ENCODE measurements around the gene SAMD4A. TPM values are rescaled to one million over a fixed set of nuclear protein-coding genes. Genes with fewer than 3 reads are reported as not detected.

SAMD4A gene
- total and polyA plus RNA-seq, 8 donors: 4.5 to 40.5 (median 8.0) TPM

DNA sequence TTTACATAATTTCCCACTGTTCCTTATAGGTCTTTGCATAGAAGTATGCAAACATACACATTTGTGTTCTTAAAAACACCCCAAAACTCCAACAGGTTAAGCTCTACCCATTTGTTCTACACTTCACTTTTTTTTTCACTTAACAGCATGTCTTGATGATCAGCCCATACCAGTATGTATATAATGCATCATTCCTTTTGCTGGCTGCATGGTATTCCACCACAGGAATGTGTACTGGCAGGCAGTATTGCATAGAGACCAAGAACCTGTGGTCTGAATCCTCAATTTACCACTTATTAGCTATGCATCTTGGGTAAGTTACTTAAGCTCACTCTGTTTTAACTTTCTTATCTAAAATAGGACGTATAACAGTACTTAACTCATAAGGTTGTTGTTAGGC, 65.5 kb downstream of the SAMD4A start:
- ATAC-seq (no peak), DNase-seq (no peak)
- TF ChIP-seq, protein P1, sequence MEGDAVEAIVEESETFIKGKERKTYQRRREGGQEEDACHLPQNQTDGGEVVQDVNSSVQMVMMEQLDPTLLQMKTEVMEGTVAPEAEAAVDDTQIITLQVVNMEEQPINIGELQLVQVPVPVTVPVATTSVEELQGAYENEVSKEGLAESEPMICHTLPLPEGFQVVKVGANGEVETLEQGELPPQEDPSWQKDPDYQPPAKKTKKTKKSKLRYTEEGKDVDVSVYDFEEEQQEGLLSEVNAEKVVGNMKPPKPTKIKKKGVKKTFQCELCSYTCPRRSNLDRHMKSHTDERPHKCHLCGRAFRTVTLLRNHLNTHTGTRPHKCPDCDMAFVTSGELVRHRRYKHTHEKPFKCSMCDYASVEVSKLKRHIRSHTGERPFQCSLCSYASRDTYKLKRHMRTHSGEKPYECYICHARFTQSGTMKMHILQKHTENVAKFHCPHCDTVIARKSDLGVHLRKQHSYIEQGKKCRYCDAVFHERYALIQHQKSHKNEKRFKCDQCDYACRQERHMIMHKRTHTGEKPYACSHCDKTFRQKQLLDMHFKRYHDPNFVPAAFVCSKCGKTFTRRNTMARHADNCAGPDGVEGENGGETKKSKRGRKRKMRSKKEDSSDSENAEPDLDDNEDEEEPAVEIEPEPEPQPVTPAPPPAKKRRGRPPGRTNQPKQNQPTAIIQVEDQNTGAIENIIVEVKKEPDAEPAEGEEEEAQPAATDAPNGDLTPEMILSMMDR (IDR thresholded peaks at IDR 0.05): no peak
- no peak overlapping the region for H3K4me3 ChIP-seq
- no peaks in the 10 kb centered on the region for H3K27me3 ChIP-seq
- peaks cover 7 to 20% of the 10 kb centered on the region in 2 donors for H3K4me1 ChIP-seq
- no peaks in the 10 kb centered on the region for H3K36me3 ChIP-seq
- no peaks in the 10 kb centered on the region for H3K9me3 ChIP-seq
- intact Hi-C loops (cut with DNase I): loop anchor here in 1 of 2 donors (10.0 kb wide), 1 partner anchor 58 kb away; no protein-coding TSS in a partner anchor
- no peak overlapping the region for H3K27ac ChIP-seq

GRCh38 chr14:54633076-54633475, 66.1 kb downstream of the SAMD4A start:
- TF ChIP-seq, protein P1 (IDR thresholded peaks at IDR 0.05): no peak
- H3K9me3 ChIP-seq: no peaks in the 10 kb centered on the region
- H3K4me1 ChIP-seq: peaks cover 6 to 15% of the 10 kb centered on the region in 2 donors
- no peak for ATAC-seq
- no peaks in the 10 kb centered on the region for H3K27me3 ChIP-seq
- H3K4me3 ChIP-seq: no peak overlapping the region
- intact Hi-C loops (cut with DNase I): loop anchor here in 1 of 2 donors (10.0 kb wide), 1 partner anchor 58 kb away; no protein-coding TSS in a partner anchor
- DNase-seq: no peak
- H3K36me3 ChIP-seq: no peaks in the 10 kb centered on the region
- no peak overlapping the region for H3K27ac ChIP-seq

DNA sequence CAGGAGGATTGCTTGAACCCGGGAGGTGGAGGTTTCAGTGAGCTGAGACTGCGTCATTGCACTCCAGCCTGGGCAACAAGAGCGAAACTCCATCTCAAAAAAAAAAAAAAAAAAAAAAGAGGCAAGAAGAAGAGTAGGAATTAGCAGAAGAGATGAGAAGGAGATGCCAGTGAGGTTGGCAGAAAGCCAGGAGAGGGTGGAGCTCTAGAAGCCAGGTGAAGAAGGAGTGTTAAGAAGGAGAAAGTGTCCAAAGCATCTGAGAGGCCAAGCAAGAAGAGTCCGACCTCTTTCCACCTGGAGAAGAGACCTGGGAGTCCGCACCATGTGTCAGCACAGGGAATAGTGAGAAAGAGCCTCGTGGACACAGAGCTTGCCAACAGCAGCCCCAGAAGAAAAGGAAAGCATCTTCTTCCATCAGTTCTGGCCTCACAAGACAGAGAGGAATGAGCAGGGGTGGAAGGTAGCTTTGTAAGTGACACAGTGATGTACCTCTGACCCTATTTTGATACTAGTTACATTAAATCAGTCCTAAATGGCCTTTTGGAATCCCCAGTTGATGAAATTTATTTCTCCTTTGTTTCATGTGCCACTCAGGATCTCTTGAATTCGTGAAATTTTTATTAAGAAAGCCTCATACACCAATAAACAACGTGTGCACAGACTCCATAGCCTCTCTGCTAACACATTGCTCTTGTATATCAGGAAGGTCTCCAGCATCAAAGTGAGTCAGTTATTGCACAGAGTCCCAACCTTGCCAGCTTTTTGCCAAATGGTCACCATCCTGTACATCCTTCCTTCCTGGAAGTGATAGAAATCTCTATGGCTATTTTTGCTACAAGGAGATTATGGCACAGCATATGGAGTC, 70.6 kb downstream of the SAMD4A start:
- intact Hi-C loops (cut with DNase I): loop anchor here in 1 of 2 donors (10.0 kb wide), 1 partner anchor 63 kb away; no protein-coding TSS in a partner anchor
- ATAC-seq (peak; percentile 10), DNase-seq (no peak)
- H3K36me3 ChIP-seq: no peaks in the 10 kb centered on the region
- H3K27ac ChIP-seq: no peak overlapping the region
- no peaks in the 10 kb centered on the region for H3K27me3 ChIP-seq
- H3K4me3 ChIP-seq: no peak overlapping the region
- H3K4me1 ChIP-seq: no peaks in the 10 kb centered on the region
- H3K9me3 ChIP-seq: no peaks in the 10 kb centered on the region
- TF ChIP-seq, protein P1 (IDR thresholded peaks at IDR 0.05): no peak

GRCh38 chr14:54638135-54638446, 71.2 kb downstream of the SAMD4A start:
- Histone ChIP-seq H3K27me3 (no peaks in the 10 kb centered on the region), H3K9me3 (no peaks in the 10 kb centered on the region), H3K36me3 (no peaks in the 10 kb centered on the region), H3K4me3 (no peak overlapping the region), H3K4me1 (no peaks in the 10 kb centered on the region), H3K27ac (no peak overlapping the region)
- ATAC-seq (peak; percentile 14), DNase-seq (no peak)
- TF ChIP-seq, protein P1 (IDR thresholded peaks at IDR 0.05): no peak
- intact Hi-C loops (cut with DNase I): loop anchor here in 1 of 2 donors (10.0 kb wide), 1 partner anchor 63 kb away; no protein-coding TSS in a partner anchor

DNA sequence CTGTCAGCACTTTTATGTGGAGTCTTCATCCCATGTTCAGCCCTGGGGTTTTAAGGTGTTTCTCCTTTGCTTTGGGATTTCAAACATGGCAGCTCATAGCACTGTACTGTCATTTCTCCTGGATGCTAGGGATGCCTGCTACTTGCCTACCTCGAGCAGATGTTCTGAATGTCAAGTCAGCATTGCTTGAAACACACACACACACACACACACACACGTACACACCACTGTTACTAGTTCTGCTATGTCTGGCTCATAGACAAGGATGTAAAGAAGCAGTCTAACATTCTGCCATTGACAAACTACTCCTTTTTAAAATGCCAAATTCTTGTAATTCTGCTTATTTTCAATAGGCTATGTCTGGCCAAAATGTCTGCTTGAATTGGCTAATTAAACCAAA, 72.7 kb downstream of the SAMD4A start:
- ATAC-seq (no peak), DNase-seq (no peak)
- H3K36me3 ChIP-seq: no peaks in the 10 kb centered on the region
- H3K27me3 ChIP-seq: no peaks in the 10 kb centered on the region
- TF ChIP-seq, protein P1 (IDR thresholded peaks at IDR 0.05): no peak
- H3K4me1 ChIP-seq: no peaks in the 10 kb centered on the region
- no peak overlapping the region for H3K4me3 ChIP-seq
- H3K27ac ChIP-seq: no peak overlapping the region
- H3K9me3 ChIP-seq: no peaks in the 10 kb centered on the region
- intact Hi-C loops (cut with DNase I): loop anchor here in 1 of 2 donors (10.0 kb wide), 1 partner anchor 65 kb away; no protein-coding TSS in a partner anchor

All from left lung (tissue), 10 donors.